GM12875 (cell line): ENCODE data around the gene BCL6B.
"Not testable (repeated sequence)": the region's sequence is repeated elsewhere in the genome, so short reads cannot be mapped to it uniquely, and the experiment has no call there.

Experiments
- H3K4me3 ChIP-seq: one replicate; pipeline ENCODE4 v1.5.1; 2011; ENCODE audit warnings: low read depth, low read length, control low read depth
- TF ChIP-seq, protein P1 (sequence below): IDR thresholded peaks from 2 replicates; pipeline ENCODE4 v1.5.1; 2011; ENCODE audit warnings: low read depth, mild to moderate bottlenecking, control low read depth, inconsistent platforms, low read length, moderate library complexity, borderline replicate concordance; ENCODE audit not compliant: insufficient read depth

BCL6B gene

DNA sequence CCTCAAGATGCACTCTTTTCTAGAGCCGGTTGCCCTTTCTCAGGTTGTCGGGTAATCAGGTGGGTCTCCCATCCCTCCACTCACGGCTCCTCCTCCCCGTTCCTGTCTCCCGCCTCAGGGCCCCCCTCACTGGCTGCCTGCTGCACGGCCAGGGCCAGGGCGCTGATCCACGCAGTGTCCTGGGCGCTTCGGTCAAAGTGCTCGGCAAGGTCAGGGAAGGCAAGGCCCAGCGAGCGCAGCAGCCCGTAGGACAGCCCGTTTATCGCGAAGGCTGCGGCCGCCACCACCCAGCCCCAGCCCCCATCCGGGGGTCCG is 20.3 kb downstream of the BCL6B start:
- no peak overlapping the region for H3K4me3 ChIP-seq
- TF ChIP-seq, protein P1, sequence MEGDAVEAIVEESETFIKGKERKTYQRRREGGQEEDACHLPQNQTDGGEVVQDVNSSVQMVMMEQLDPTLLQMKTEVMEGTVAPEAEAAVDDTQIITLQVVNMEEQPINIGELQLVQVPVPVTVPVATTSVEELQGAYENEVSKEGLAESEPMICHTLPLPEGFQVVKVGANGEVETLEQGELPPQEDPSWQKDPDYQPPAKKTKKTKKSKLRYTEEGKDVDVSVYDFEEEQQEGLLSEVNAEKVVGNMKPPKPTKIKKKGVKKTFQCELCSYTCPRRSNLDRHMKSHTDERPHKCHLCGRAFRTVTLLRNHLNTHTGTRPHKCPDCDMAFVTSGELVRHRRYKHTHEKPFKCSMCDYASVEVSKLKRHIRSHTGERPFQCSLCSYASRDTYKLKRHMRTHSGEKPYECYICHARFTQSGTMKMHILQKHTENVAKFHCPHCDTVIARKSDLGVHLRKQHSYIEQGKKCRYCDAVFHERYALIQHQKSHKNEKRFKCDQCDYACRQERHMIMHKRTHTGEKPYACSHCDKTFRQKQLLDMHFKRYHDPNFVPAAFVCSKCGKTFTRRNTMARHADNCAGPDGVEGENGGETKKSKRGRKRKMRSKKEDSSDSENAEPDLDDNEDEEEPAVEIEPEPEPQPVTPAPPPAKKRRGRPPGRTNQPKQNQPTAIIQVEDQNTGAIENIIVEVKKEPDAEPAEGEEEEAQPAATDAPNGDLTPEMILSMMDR, result no peak

GRCh38 chr17:7043497-7044198 is 20.8 kb downstream of the BCL6B start, which contains the start of gene SLC16A11:
Gene SLC16A11, minus strand, starts transcription at chr17:7044092. Its CDS starts 579 bp downstream, at chr17:7043513.
- TF ChIP-seq, protein P1, result no peak
- peak within 1 kb of the TSS; percentile 23 for H3K4me3 ChIP-seq

GRCh38 chr17:7045492-7046126 is 22.8 kb downstream of the BCL6B start:
- TF ChIP-seq, protein P1, result peak; percentile 43
- no peak overlapping the region for H3K4me3 ChIP-seq

GRCh38 chr17:7046127-7046724 is 23.4 kb downstream of the BCL6B start:
- peak overlapping the region; percentile 35 for H3K4me3 ChIP-seq
- TF ChIP-seq, protein P1, result no peak

DNA sequence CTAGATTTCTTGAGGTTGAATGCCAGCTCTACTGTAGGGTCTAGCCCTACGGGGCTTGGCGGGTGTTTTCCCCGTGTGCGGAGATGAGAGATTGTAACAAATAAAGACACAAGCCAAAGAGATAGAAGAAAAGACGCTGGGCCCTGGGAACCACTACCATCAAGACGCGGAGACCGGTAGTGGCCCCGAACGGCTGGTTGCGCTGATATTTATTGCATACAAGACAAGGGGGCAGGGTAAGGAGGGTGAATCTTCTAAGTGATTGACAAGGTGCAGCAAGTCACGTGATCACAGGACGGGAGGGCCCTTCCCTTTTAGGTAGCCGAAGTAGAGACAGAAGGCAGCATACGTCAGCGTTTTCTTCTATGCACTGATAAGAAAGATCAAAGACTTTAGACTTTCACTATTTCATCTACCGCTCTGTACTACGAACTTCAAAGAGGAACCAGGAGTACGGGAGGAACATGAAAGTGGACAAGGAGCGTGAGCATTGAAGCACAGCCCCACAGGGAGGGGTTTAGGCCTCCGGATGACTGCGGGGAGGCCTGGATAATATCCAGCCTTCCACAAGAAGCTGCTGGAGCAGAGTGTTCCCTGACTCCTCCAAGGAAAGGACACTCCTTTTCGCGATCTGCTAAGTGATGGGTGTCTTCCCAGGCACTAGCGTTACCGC is 24.0 kb downstream of the BCL6B start:
- H3K4me3 ChIP-seq, result peak overlapping the region; percentile 35

DNA sequence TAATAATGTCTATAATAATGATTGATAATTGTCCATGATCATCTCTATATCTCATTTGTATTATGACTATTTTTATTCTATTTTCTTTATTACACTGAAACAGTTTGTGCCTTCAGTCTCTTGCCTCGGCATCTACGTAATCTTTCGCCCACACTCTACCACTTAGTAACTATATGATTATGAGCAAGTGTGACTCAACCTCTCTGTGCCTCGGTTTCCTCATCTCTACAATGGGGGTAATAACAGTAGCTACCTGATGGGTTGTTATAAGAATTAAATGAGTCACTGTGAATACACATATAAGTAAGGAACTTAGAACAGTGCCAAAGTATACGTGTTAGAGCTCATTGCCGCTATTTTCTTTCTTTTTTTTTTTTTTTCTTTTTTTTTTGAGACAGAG is 24.7 kb downstream of the BCL6B start:
- H3K4me3 ChIP-seq, result no peak overlapping the region
- TF ChIP-seq, protein P1, result no peak

GRCh38 chr17:7048968-7049367 is 26.1 kb downstream of the BCL6B start:
- TF ChIP-seq, protein P1, result no peak
- no peak overlapping the region for H3K4me3 ChIP-seq

DNA sequence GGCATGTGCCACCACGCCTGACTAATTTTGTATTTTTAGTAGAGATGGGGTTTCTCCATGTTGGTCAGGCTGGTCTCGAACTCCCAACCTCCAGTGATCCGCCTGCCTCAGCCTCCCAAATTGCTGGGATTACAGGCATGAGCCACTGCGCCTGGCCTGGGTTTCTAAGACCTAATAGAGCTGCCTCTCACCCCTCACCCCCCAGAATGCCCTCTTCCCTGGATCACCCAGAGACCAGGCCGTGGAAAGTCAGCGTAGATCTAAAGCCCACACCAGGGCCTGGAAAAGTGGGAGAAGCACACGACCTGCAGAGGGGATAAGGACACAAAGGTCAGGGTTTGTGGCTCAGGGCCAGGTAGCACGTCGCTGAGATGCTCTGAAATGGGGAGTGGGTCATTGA is 27.7 kb downstream of the BCL6B start:
- not testable (repeated sequence) for H3K4me3 ChIP-seq
